OCI-LY7 (cell line): ENCODE data around the gene RAB3IL1. TPM values are rescaled to one million over a fixed set of nuclear protein-coding genes. Genes with fewer than 3 reads are reported as not detected.

Source experiments
- BruUV-seq: library from RNA; stranded (reverse); fragments of 400-500 nt; replicated peaks from 2 replicates; lab custom pipeline; 2021; lab: Mats Ljungman, UMichigan
- CTCF ChIA-PET: fragments of 300-600 bp; sonication (Branson Sonifier 250); formaldehyde crosslinking; loops from one replicate; lab custom pipeline; 2022; ENCODE audit warnings: antibody characterized with exemption; ENCODE audit not compliant: unreplicated experiment; lab: Charles Lee
- POLR2A ChIA-PET: fragments of 300-600 bp; sonication (Branson Sonifier 250); formaldehyde crosslinking; loops from one replicate; lab custom pipeline; 2022; ENCODE audit warnings: antibody characterized with exemption; lab: Charles Lee
- DNase-seq: peaks from one replicate; pipeline ENCODE4 v3.0.0-alpha.2; 2015; ENCODE audit warnings: low spot score
- H2AFZ ChIP-seq: fragments of 200-600 bp; sonication (generic), shearing (Covaris generic); 2 replicates; pipeline ENCODE4 v1.6.1; 2014; ENCODE audit warnings: mild to moderate bottlenecking, antibody characterized with exemption, low read length, moderate library complexity
- H3K27ac ChIP-seq: fragments of 200-600 bp; sonication (generic); 2 replicates; pipeline ENCODE4 v1.5.1; 2014; ENCODE audit warnings: mixed run types, low read depth, mild to moderate bottlenecking, moderate library complexity, low read length, inconsistent platforms; ENCODE audit not compliant: poor library complexity, severe bottlenecking
- H3K36me3 ChIP-seq: fragments of 200-600 bp; sonication (generic); 2 replicates; pipeline ENCODE4 v1.6.1; 2014; ENCODE audit warnings: mild to moderate bottlenecking, antibody characterized with exemption, low read length, moderate library complexity, mixed read lengths; ENCODE audit not compliant: insufficient read depth
- H3K4me1 ChIP-seq: fragments of 200-600 bp; sonication (generic); 2 replicates; pipeline ENCODE4 v1.5.1; 2014; ENCODE audit warnings: mild to moderate bottlenecking, low read length; ENCODE audit not compliant: insufficient read depth, poor library complexity, severe bottlenecking
- H3K4me2 ChIP-seq: fragments of 200-600 bp; sonication (generic); 2 replicates; pipeline ENCODE4 v1.6.1; 2014; ENCODE audit warnings: mild to moderate bottlenecking, low read length
- H3K4me3 ChIP-seq: fragments of 200-600 bp; sonication (generic); 2 replicates; pipeline ENCODE4 v1.5.1; 2014; ENCODE audit warnings: mild to moderate bottlenecking, low read depth, low read length; ENCODE audit not compliant: poor library complexity, severe bottlenecking
- H3K79me2 ChIP-seq: fragments of 200-600 bp; sonication (generic); 2 replicates; pipeline ENCODE4 v1.6.1; 2016; ENCODE audit warnings: low read depth, mild to moderate bottlenecking, low read length, moderate library complexity, mixed read lengths; ENCODE audit not compliant: insufficient read depth
- H3K9me2 ChIP-seq: fragments of 200-600 bp; sonication (generic); 2 replicates; pipeline ENCODE4 v1.6.1; 2016; ENCODE audit warnings: mild to moderate bottlenecking, low read length, mixed read lengths; ENCODE audit not compliant: insufficient read depth
- H3K9me3 ChIP-seq: fragments of 200-600 bp; sonication (generic); 2 replicates; pipeline ENCODE4 v1.6.1; 2014; ENCODE audit warnings: mild to moderate bottlenecking, mixed run types, low read length, mixed read lengths
- H4K20me1 ChIP-seq: fragments of 200-600 bp; sonication (generic); 2 replicates; pipeline ENCODE4 v1.6.1; 2014; ENCODE audit warnings: mild to moderate bottlenecking, antibody characterized with exemption, low read length, moderate library complexity, mixed read lengths; ENCODE audit not compliant: insufficient read depth
- CTCF ChIP-seq: fragments of 200-600 bp; sonication (generic); conservative IDR thresholded peaks from 2 replicates; pipeline ENCODE4 v1.5.1; 2014; ENCODE audit warnings: mild to moderate bottlenecking, antibody characterized with exemption, low read length, moderate library complexity, mixed read lengths
- EZH2phosphoT487 ChIP-seq: fragments of 200-600 bp; sonication (generic); IDR thresholded peaks from 2 replicates; pipeline ENCODE4 v1.6.1; 2018; ENCODE audit warnings: low read depth, borderline replicate concordance, mild to moderate bottlenecking, mixed run types, antibody characterized with exemption, low read length, moderate library complexity, mixed read lengths
- intact Hi-C: fragments of 100-400 bp; cut with micrococcal nuclease; formaldehyde crosslinking; loops from one replicate; pipeline ENCODE4 v1.10.0; 2022; ENCODE audit not compliant: unreplicated experiment
- total RNA-seq, 2 experiments: library from RNA; depleted of rRNA in 1 of 2; stranded (reverse); fragments of >200 nt in 1 of 2; shearing (Covaris generic) in 1 of 2; gene quantifications; 2 replicates each; pipeline ENCODE4 v1.2.3, GENCODE V29; 2014 to 2022

Gene RAB3IL1
- total RNA-seq, 2 experiments from 2014 or later, result not detected

- no peak for DNase-seq
- H3K79me2 ChIP-seq, result no peaks in the 10 kb centered on the region
- TF ChIP-seq EZH2phosphoT487 (no peak), CTCF (no peak)
- H3K4me1 ChIP-seq, result no peaks in the 10 kb centered on the region
- intact Hi-C loops, result no loop called here
- no peak overlapping the region for H3K27ac ChIP-seq
- CTCF ChIA-PET, result no interaction called here
- no peak overlapping the region for H3K4me2 ChIP-seq
- no peaks in the 10 kb centered on the region for H3K36me3 ChIP-seq
- no peak overlapping the region for H2AFZ ChIP-seq
- no peaks in the 10 kb centered on the region for H3K9me3 ChIP-seq
- POLR2A ChIA-PET, result no interaction called here
- BruUV-seq, result no TSS peak
- no peaks in the 10 kb centered on the region; the same call in 1 of the 2 replicates for H4K20me1 ChIP-seq
- H3K9me2 ChIP-seq, result no peaks in the 10 kb centered on the region
- H3K4me3 ChIP-seq, result no peak overlapping the region
These were observed 39.0 kb upstream of the RAB3IL1 start for GRCh38 chr11:61956191-61957020.

GRCh38 chr11:61955422-61956135 is 38.2 kb upstream of the RAB3IL1 start:
- no TSS peak for BruUV-seq
- Histone ChIP-seq H3K4me1 (no peaks in the 10 kb centered on the region), H3K9me2 (no peaks in the 10 kb centered on the region), H3K4me2 (no peak overlapping the region), H3K9me3 (no peaks in the 10 kb centered on the region), H3K36me3 (no peaks in the 10 kb centered on the region), H3K4me3 (no peak overlapping the region), H2AFZ (no peak overlapping the region), H3K27ac (no peak overlapping the region), H4K20me1 (no peaks in the 10 kb centered on the region), H3K79me2 (no peaks in the 10 kb centered on the region)
- TF ChIP-seq EZH2phosphoT487 (no peak), CTCF (no peak)
- DNase-seq, result no peak
- POLR2A ChIA-PET, result interaction anchor here (0.6 kb wide), 1 partner anchor 16 kb away, joined by 3 read pairs; no protein-coding TSS in a partner anchor
- CTCF ChIA-PET, result no interaction called here
- intact Hi-C loops, result no loop called here
